Mononuclear cell (primary cell): ENCODE measurements around the gene SCMH1. TPM values are rescaled to one million over a fixed set of nuclear protein-coding genes. Genes with fewer than 3 reads are reported as not detected.
"Not testable (repeated sequence)": the region's sequence is repeated elsewhere in the genome, so short reads cannot be mapped to it uniquely, and the experiment has no call there.

Experiments
- H3K27me3 ChIP-seq: 2 replicates; pipeline ENCODE4 v1.6.0; 2011; ENCODE audit warnings: low read length, control low read depth; ENCODE audit not compliant: insufficient read depth
- H3K4me1 ChIP-seq: 2 replicates; pipeline ENCODE4 v1.5.1; 2011; ENCODE audit warnings: mild to moderate bottlenecking, low read length, control low read depth; ENCODE audit not compliant: insufficient read depth
- H3K4me3 ChIP-seq: 2 replicates; pipeline ENCODE4 v1.5.1; 2011; ENCODE audit warnings: mild to moderate bottlenecking, low read length, moderate library complexity
- H3K9me3 ChIP-seq: 2 replicates; pipeline ENCODE4 v1.5.1; 2011; ENCODE audit warnings: low read depth, mild to moderate bottlenecking, control low read depth, low read length
- total RNA-seq: library from RNA; depleted of rRNA; stranded (reverse); fragments of >200 nt; gene quantifications from one replicate; pipeline ENCODE4 v1.2.3, GENCODE V29; 2012

SCMH1 gene
- total RNA-seq, 1 donor, result 13.5 TPM

DNA sequence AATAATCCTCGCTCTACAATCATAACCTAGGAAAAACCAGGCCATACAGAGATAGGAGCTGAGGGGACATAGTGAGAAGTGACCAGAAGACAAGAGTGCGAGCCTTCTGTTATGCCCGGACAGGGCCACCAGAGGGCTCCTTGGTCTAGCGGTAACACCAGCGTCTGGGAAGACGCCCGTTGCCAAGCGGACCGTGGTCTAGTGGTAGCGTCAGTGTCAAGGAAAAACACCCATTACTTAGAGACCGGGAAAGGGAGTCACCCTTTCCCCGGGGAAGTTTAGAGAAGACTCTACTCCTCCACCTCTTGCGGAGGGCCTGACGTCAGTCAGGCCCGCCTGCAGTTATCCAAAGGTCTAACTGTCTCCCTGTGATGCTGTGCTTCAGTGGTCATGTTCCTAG, 124.9 kb downstream of the SCMH1 start:
- H3K4me1 ChIP-seq, H3K4me3 ChIP-seq, H3K9me3 ChIP-seq, H3K27me3 ChIP-seq: not testable (repeated sequence)

- Histone ChIP-seq H3K4me1 (peaks cover 10% of the 10 kb centered on the region), H3K9me3 (no peaks in the 10 kb centered on the region), H3K27me3 (no peaks in the 10 kb centered on the region), H3K4me3 (no peak overlapping the region)
Observed at GRCh38 chr1:41110736-41111135, 131.4 kb downstream of the SCMH1 start.

GRCh38 chr1:41110286-41110685, 131.8 kb downstream of the SCMH1 start:
- no peaks in the 10 kb centered on the region for H3K9me3 ChIP-seq
- H3K4me1 ChIP-seq, result peaks cover 10% of the 10 kb centered on the region
- no peak overlapping the region for H3K4me3 ChIP-seq
- no peaks in the 10 kb centered on the region for H3K27me3 ChIP-seq

DNA sequence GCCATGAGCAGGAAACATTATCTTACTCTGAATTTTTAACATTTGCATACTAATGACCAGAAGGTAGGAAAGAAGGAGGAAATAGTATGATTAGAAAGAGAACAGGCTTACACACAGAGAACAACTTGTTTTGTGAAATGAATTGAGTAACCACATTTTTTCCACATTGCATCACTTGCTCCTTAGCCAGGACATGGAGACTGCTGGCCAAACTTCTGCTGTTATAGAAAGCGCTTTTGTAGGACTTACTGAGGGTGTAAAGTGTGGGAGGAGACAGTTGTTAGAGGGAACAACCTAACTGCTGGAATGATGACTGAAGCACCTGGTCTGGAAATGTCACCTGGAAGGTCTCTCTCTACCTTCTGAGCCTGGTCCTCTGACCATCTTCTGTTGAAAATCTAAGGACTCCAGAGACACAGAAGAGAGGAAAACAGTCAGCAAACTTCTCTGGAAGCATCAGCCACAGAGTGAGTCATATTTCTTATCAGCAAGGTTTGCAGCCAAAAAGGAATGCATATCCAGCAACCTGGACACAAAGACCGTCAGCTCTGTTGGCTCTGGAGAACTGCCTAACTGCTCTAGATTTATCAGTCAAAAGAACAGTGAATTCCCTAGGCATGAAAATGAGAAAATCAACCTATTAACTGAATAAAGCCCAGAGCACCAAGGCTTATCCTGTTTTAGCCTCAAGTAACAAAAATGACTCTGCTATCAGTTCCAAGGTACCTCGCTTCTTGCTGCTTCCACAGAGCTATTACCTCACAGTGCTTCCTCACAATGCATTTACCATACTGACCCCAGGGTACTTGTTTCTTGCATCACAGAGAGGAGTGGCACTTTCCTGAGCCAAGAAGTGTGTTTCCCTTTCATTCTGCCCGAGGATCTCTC, 132.6 kb downstream of the SCMH1 start:
- no peaks in the 10 kb centered on the region for H3K9me3 ChIP-seq
- peaks cover 10% of the 10 kb centered on the region for H3K4me1 ChIP-seq
- H3K4me3 ChIP-seq, result no peak overlapping the region
- H3K27me3 ChIP-seq, result no peaks in the 10 kb centered on the region

DNA sequence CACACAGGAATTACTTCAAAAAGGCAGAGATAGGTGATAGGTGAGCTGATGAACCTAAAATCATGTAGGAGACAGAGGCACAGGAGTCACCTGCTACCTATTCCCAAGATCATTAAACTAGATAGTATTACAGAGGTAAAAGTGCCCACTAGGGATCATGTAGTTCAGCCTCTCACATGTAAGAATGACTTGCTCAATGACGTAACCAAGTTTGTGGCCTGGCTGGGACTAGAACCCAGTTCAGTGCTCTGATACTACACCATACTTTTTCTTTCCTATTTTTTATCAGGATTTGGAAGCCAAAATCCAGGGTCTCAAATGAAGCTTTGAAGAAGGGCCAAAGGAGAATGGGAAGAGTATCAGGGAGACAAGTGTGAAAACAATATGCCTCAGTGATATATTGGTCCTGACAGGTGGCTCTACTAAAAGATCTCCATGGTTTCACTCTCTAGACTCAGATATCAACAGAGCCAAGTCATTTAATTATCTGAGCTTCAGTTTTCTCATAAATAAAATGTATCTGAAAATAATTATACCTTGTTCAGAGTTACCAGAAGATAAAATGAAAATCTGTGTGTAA, 133.3 kb downstream of the SCMH1 start:
- Histone ChIP-seq H3K27me3 (no peaks in the 10 kb centered on the region), H3K4me1 (peaks cover 14% of the 10 kb centered on the region), H3K4me3 (no peak overlapping the region), H3K9me3 (no peaks in the 10 kb centered on the region)

DNA sequence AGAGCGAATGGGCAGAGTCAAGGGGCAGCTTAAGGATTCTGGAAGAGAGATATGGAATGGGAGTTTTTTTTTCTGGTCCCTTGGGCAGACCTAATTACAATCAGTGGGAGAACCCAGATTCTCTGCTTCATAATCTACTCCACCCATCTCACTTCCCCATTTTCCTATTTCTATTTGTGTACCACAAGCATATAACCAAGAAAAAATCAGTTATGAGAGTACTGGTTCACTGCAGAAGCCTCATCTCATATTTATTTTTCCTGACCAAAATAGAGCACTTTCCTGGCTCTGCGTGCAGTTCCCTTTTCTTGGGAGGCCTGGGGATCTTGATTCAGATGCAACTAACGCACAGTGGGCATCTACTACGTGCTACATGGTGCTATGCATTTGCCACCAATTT, 138.3 kb downstream of the SCMH1 start:
- H3K4me1 ChIP-seq, result peaks cover 7% of the 10 kb centered on the region
- no peaks in the 10 kb centered on the region for H3K9me3 ChIP-seq
- no peaks in the 10 kb centered on the region for H3K27me3 ChIP-seq
- H3K4me3 ChIP-seq, result no peak overlapping the region

GRCh38 chr1:41102653-41103052, 139.5 kb downstream of the SCMH1 start:
- Histone ChIP-seq H3K4me1 (peaks cover 7% of the 10 kb centered on the region), H3K9me3 (no peaks in the 10 kb centered on the region), H3K4me3 (no peak overlapping the region), H3K27me3 (no peaks in the 10 kb centered on the region)

DNA sequence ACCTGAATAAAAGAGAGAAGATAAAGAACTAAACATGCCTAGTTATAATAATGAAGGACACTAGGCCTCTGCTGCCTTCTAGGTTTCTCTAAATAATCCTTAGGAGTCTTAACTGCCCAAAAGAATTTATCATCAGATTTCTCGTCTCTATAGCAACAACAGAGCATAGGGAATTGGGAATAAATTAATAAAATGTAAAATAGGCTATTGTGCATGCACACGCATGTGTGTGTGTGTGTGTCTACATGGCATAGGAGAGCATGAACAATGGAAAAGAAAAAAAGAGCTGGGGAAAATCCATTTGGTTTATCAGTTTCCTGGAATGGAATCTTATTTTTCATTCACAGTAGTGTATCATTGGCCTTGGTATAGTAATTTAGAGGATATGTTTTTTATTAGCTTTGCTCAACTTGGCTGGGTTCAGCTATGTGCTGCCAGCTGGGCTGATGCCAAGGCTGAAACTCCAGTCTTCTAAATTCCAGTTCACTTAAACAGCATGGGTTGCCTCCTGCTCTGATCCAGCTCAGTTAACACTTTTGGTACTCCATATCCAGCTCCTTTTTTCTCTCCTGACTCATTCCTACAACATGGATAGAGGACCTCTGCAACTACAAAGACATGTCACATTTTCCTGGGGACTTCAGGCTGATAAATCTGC, 140.0 kb downstream of the SCMH1 start:
- Histone ChIP-seq H3K4me1 (peaks cover 7% of the 10 kb centered on the region), H3K9me3 (no peaks in the 10 kb centered on the region), H3K27me3 (no peaks in the 10 kb centered on the region), H3K4me3 (no peak overlapping the region)

DNA sequence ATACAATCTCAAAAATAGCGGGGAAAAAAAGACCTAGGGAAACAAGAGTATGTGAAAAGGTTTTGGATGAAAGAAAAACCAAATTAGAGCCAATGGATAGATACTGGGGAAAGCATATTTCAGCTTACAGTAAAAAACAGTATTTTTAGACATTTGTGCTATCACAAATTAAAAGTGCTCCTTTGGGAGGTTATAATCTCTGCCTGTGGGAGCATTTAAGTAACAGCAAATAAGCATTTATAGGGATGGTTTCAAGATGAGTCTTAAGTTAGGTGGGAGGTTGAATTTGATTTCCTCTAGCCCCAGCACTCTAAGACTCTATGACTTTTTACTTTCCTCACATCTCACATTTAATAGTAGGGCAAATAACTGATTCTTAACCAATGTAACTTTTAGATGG, 141.0 kb downstream of the SCMH1 start:
- no peaks in the 10 kb centered on the region for H3K9me3 ChIP-seq
- H3K27me3 ChIP-seq, result no peaks in the 10 kb centered on the region
- H3K4me3 ChIP-seq, result no peak overlapping the region
- peaks cover 7% of the 10 kb centered on the region for H3K4me1 ChIP-seq

GRCh38 chr1:41100170-41100569, 141.9 kb downstream of the SCMH1 start:
- H3K4me1 ChIP-seq, result peaks cover 7% of the 10 kb centered on the region
- H3K4me3 ChIP-seq, result no peak overlapping the region
- no peaks in the 10 kb centered on the region for H3K9me3 ChIP-seq
- no peaks in the 10 kb centered on the region for H3K27me3 ChIP-seq

DNA sequence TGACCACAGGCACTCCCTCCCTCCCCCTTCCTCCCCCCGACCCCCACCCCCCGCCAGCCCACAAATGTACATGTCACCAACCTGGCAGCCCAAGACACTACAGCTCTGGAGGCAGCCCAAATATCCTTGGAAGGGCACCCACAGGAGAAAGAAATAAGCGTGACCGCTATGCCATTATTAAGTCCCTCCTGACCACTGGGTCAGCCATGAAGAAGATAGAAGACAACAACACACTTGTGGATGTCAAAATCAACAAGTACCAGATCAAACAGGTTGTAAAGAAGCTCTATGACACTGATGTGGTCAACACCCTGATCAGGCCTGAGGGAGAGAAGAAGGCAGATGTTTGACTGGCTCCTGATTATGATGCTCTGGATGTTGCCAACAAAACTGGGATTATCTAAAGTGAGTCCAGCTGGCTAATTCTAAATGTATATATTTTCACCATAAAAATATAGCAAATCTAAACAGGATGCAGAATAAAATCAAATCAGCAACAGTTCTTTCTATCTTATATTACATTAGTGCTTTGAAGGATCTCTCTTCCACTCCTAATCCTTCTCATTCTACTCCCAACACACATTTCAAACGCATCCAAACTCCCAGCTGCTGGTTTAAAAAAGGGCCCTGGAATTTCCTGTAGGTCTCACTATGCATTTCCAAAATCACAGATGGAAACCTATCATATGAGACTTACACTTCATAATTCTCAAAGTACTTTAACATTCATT, 143.2 kb downstream of the SCMH1 start:
- no peaks in the 10 kb centered on the region for H3K9me3 ChIP-seq
- H3K4me3 ChIP-seq, result no peak overlapping the region
- no peaks in the 10 kb centered on the region for H3K27me3 ChIP-seq
- H3K4me1 ChIP-seq, result peaks cover 5% of the 10 kb centered on the region

- Histone ChIP-seq H3K9me3 (no peaks in the 10 kb centered on the region), H3K4me1 (no peaks in the 10 kb centered on the region), H3K27me3 (no peaks in the 10 kb centered on the region), H3K4me3 (no peak overlapping the region)
Observed at GRCh38 chr1:41097105-41097504, 145.0 kb downstream of the SCMH1 start.

DNA sequence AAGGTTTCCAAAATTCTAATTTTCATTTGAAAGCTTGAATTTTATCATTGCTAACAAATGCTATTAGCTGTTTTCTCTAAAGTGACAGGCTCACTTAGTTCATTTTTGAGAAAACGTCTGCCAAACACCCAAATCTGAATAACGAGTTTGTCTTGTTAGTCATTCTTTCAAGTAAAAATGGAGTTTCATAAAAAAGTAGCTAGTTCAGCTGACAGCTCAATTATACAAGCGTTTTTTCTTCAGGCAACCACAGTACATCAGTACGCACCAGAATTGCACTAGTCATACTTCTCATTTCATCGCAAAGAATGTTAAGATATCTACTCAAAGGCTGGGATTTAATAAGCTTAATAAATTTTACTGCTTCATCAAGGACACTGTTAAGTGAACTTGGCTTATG, 148.3 kb downstream of the SCMH1 start:
- H3K9me3 ChIP-seq, result no peaks in the 10 kb centered on the region
- no peaks in the 10 kb centered on the region for H3K27me3 ChIP-seq
- no peak overlapping the region for H3K4me3 ChIP-seq
- no peaks in the 10 kb centered on the region for H3K4me1 ChIP-seq

DNA sequence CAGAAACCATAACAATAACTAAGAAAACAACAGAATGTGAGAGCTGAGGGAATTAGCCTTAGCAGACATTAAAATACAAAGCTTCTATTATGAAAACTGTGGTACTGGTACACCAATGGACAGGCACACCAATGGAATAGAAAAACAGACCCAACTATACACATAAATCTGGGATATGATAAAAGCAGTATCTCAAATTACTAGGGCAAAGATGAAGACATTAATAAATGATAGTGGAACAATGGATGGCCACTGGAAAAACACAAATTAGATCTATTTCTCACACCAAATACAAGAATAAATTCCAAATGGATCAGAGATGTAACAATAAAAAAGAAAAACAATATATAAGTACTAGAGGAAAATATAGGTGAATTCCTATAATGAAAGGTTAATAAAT, 155.2 kb downstream of the SCMH1 start:
- no peak overlapping the region for H3K4me3 ChIP-seq

GRCh38 chr1:41078616-41079015, 163.5 kb downstream of the SCMH1 start:
- no peaks in the 10 kb centered on the region for H3K4me1 ChIP-seq
- H3K27me3 ChIP-seq, result no peaks in the 10 kb centered on the region
- H3K4me3 ChIP-seq, result no peak overlapping the region
- peaks cover 8% of the 10 kb centered on the region for H3K9me3 ChIP-seq

More for the DNA sequence above, 155.2 kb downstream of the SCMH1 start:
- no peaks in the 10 kb centered on the region for H3K27me3 ChIP-seq
- no peaks in the 10 kb centered on the region for H3K4me1 ChIP-seq
- H3K9me3 ChIP-seq, result no peaks in the 10 kb centered on the region
